ELF-1 (cell line): Measurements from ENCODE around the gene ATP5PD.

Experiments used
- DNase-seq: peaks from one replicate; pipeline ENCODE4 v3.0.0-alpha.2; 2016; ENCODE audit warnings: low read depth, low spot score

ATP5PD gene

GRCh38 chr17:74998783-74999182 lies 48.0 kb downstream of the ATP5PD start:
- no peak for DNase-seq

DNA sequence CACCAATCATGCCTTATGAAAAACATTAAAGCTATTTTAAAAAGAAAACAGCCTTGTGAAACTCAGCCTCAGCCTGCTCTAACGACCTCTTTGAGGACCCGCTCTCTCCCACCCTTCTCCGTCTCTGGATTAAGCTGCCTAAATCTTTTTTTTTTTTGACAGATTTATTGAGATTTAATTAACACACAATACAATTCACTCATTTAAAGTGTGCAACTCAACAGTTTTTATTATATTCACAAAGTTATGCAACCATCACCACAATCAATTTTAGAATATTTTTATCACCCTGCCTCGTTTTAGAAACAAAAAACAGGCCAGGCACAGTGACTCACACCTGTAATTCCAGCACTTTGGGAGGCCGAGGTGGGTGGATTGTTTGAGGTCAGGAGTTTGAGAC lies 50.9 kb downstream of the ATP5PD start:
- DNase-seq, result no peak

GRCh38 chr17:74994440-74994839 lies 52.3 kb downstream of the ATP5PD start:
- DNase-seq, result no peak

DNA sequence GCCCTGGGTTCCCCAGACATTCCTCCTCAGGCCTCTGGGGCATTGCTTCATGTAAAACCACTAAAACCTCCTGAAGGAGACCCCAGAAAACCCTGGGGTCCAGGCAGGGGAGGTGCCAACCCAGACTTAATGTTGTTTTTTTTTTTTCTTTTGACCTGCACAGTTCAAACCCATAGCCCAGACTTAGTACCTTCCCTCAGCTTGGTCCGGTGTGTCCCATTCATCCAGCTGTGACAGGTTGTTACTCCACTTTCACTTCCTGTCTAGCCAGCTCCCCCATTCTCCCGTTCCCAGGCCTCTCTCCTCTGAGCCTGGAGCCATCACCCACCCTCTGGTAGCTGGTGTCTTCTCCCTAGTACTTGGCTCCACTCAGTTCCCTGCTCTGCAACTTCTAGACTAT lies 54.5 kb downstream of the ATP5PD start:
- DNase-seq, result no peak

- DNase-seq, result no peak
These were observed 56.1 kb downstream of the ATP5PD start for GRCh38 chr17:74990581-74991105.
